Smooth muscle cell (in vitro differentiated cells): ENCODE results near the gene MON1A. TPM values are rescaled to one million over a fixed set of nuclear protein-coding genes. Genes with fewer than 3 reads are reported as not detected.

ENCODE experiments used
- DNase-seq: peaks from one replicate; lab custom pipeline; 2025; ENCODE audit not compliant: unreplicated experiment; lab: John Stamatoyannopoulos, UW
- H2AFZ ChIP-seq: fragments of 200-600 bp; sonication (generic); 2 replicates; pipeline ENCODE4 v1.6.0; 2016; ENCODE audit warnings: antibody characterized with exemption, low read depth, mild to moderate bottlenecking
- H3F3A ChIP-seq: fragments of 200-600 bp; sonication (generic); 2 replicates; pipeline ENCODE4 v1.6.0; 2017; ENCODE audit warnings: antibody characterized with exemption, low read depth
- H3K27ac ChIP-seq: fragments of 200-600 bp; sonication (generic); 2 replicates; pipeline ENCODE4 v1.5.1; 2016; ENCODE audit warnings: low read depth, mild to moderate bottlenecking
- H3K27me3 ChIP-seq: fragments of 200-600 bp; sonication (generic); 2 replicates; pipeline ENCODE4 v1.6.1; 2016; ENCODE audit warnings: low read depth, mild to moderate bottlenecking
- H3K36me3 ChIP-seq: fragments of 200-600 bp; sonication (generic); 2 replicates; pipeline ENCODE4 v1.5.1; 2016; ENCODE audit warnings: low read depth
- H3K4me1 ChIP-seq: fragments of 200-600 bp; sonication (generic); 2 replicates; pipeline ENCODE4 v1.5.1; 2016; ENCODE audit warnings: low read depth
- H3K4me2 ChIP-seq: fragments of 200-600 bp; sonication (generic); 2 replicates; pipeline ENCODE4 v1.6.0; 2016; ENCODE audit warnings: mild to moderate bottlenecking
- H3K4me3 ChIP-seq: fragments of 200-600 bp; sonication (generic); 2 replicates; pipeline ENCODE4 v1.5.1; 2016; ENCODE audit warnings: mild to moderate bottlenecking
- H3K79me2 ChIP-seq: fragments of 200-600 bp; sonication (generic); 2 replicates; pipeline ENCODE4 v1.6.0; 2016; ENCODE audit warnings: low read depth, mild to moderate bottlenecking
- H3K9ac ChIP-seq: fragments of 200-600 bp; sonication (generic); 2 replicates; pipeline ENCODE4 v1.6.0; 2016; ENCODE audit warnings: low read depth
- H3K9me3 ChIP-seq: fragments of 200-600 bp; sonication (generic); replicated peaks from 2 replicates; pipeline ENCODE4 v1.5.1; 2016; ENCODE audit warnings: low read depth
- H4K20me1 ChIP-seq: fragments of 200-600 bp; sonication (generic); 2 replicates; pipeline ENCODE4 v1.6.0; 2016; ENCODE audit warnings: low read depth
- WGBS: methylation state at CpG from one replicate; pipeline ENCODE4 v1.1.7; 2016; ENCODE audit warnings: low lambda C conversion rate; 5-methylcytosine and 5-hydroxymethylcytosine counted together
- polyA plus RNA-seq: library from polyadenylated mRNA; unstranded; fragments of >200 nt; fragmentation: Nextera tagmentation; extraction: Ambion mirVana; gene quantifications from 2 replicates; pipeline ENCODE4 v1.2.1, GENCODE V29; 2016
- total RNA-seq: library from RNA; depleted of rRNA; stranded (reverse); fragments of >200 nt; gene quantifications from 2 replicates; pipeline ENCODE4 v1.2.3, GENCODE V29; 2014
- TF ChIP-seq, protein P1 (sequence below): fragments of 200-600 bp; sonication (generic); IDR thresholded peaks from 2 replicates; pipeline ENCODE4 v1.5.1; 2017; ENCODE audit warnings: borderline replicate concordance, mild to moderate bottlenecking, antibody characterized with exemption; ENCODE audit not compliant: insufficient read depth, poor library complexity, severe bottlenecking

Gene MON1A
- total and polyA plus RNA-seq, 2 experiments from 2014 or later = 4.1 to 9.8 TPM

DNA sequence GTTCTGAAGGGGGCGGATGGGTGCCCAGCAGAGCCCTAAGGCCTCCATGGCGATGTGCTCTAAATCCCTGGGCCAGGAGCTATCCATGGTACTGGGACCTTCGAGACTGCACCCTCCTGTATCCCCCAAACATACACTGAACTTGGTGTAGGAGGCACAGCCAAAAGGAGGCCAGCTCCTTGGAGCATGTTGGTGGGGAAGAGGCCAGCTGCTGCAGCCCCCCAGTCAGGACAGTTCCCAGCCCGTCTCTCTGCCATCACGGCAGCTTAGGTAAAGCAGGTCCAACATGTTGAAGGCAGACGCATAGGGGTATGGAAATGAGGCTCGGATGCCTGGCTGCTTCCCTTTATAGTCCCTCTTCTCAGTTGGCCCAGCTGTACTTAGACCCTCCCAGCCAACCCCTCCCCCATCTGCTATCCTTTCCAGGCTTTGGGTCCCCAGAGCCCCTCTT is 61.7 kb downstream of the MON1A start:
- H3F3A ChIP-seq = no peaks in the 10 kb centered on the region
- H3K9ac ChIP-seq = no peak overlapping the region
- H3K79me2 ChIP-seq = no peaks in the 10 kb centered on the region
- H3K27me3 ChIP-seq = peaks cover 54% of the 10 kb centered on the region
- H3K4me2 ChIP-seq = no peak overlapping the region
- 37% methylated on average over 7 of the region's 7 CpGs for WGBS
- no peaks in the 10 kb centered on the region for H3K36me3 ChIP-seq
- H2AFZ ChIP-seq = no peak overlapping the region
- TF ChIP-seq, protein P1, sequence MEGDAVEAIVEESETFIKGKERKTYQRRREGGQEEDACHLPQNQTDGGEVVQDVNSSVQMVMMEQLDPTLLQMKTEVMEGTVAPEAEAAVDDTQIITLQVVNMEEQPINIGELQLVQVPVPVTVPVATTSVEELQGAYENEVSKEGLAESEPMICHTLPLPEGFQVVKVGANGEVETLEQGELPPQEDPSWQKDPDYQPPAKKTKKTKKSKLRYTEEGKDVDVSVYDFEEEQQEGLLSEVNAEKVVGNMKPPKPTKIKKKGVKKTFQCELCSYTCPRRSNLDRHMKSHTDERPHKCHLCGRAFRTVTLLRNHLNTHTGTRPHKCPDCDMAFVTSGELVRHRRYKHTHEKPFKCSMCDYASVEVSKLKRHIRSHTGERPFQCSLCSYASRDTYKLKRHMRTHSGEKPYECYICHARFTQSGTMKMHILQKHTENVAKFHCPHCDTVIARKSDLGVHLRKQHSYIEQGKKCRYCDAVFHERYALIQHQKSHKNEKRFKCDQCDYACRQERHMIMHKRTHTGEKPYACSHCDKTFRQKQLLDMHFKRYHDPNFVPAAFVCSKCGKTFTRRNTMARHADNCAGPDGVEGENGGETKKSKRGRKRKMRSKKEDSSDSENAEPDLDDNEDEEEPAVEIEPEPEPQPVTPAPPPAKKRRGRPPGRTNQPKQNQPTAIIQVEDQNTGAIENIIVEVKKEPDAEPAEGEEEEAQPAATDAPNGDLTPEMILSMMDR = no peak
- H3K4me3 ChIP-seq = no peak overlapping the region
- DNase-seq = no peak
- H3K27ac ChIP-seq = no peak overlapping the region
- no peaks in the 10 kb centered on the region for H3K9me3 ChIP-seq
- H3K4me1 ChIP-seq = peaks cover 18% of the 10 kb centered on the region
- no peaks in the 10 kb centered on the region for H4K20me1 ChIP-seq

DNA sequence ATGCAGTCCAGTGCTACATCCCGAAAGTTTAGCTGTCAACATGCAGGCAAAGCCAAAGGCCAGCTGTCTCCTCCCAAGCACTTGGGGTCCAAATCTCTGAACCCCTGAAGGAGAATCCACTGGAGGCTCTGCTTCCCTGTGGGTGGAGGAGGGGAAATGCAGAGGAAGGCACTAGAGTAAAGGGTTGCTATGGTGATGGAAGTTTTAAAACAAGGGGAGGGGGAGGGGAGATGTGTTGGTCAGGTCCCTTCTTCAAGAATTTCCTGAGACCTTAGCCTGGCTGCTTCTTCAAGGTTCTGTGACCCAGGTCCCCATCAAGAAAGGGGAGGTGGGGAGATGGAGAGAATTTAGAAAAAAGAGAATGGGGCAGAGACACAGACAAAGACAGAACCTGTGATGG is 62.2 kb downstream of the MON1A start:
- Histone ChIP-seq H4K20me1 (no peaks in the 10 kb centered on the region), H3K4me1 (peaks cover 18% of the 10 kb centered on the region), H3K79me2 (no peaks in the 10 kb centered on the region), H3K36me3 (no peaks in the 10 kb centered on the region), H3K4me3 (no peak overlapping the region), H3K9me3 (no peaks in the 10 kb centered on the region), H2AFZ (no peak overlapping the region), H3K4me2 (no peak overlapping the region), H3K27me3 (peaks cover 54% of the 10 kb centered on the region), H3F3A (no peaks in the 10 kb centered on the region), H3K9ac (no peak overlapping the region), H3K27ac (no peak overlapping the region)
- DNase-seq = no peak
- WGBS = 85% methylated on average over 1 of the region's 1 CpG
- TF ChIP-seq, protein P1 = no peak

DNA sequence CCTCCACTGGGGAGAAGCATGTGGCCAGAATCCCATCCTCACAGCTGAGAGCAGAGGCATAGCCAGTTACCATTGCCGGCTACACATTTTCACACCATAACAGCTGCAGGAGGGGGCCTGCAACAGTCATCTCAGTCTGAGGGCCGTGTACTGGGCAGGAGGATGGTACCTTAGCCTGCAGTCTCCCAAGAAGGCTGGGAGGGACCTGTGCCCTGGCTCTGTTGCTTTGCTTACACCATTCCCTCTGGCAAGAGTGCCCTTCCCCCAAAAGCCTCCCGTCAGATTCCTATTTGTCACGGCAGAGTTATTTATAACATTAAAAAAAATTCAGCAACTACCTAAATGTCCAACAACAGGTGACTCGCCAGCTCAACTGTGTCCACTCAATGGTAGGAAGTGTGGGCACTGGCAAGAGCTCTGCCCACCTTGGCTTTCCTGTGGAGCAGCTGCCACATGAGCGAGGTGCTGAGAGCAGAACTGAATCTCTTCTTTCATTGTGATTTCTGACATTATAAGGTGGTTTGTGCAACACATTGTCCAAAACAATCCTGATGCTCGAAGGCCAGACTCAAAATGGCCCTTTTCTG is 64.3 kb downstream of the MON1A start:
- no peak overlapping the region for H3K9ac ChIP-seq
- no peak overlapping the region for H3K4me2 ChIP-seq
- no peaks in the 10 kb centered on the region for H3K36me3 ChIP-seq
- TF ChIP-seq, protein P1 = no peak
- whole genome bisulfite sequencing = 84% methylated on average over 7 of the region's 7 CpGs
- peaks cover 36% of the 10 kb centered on the region for H3K27me3 ChIP-seq
- no peak overlapping the region for H3K4me3 ChIP-seq
- no peaks in the 10 kb centered on the region for H3K79me2 ChIP-seq
- H3K4me1 ChIP-seq = peaks cover 18% of the 10 kb centered on the region
- H4K20me1 ChIP-seq = no peaks in the 10 kb centered on the region
- no peaks in the 10 kb centered on the region for H3K9me3 ChIP-seq
- DNase-seq = no peak
- no peaks in the 10 kb centered on the region for H3F3A ChIP-seq
- H2AFZ ChIP-seq = no peak overlapping the region
- no peak overlapping the region for H3K27ac ChIP-seq

DNA sequence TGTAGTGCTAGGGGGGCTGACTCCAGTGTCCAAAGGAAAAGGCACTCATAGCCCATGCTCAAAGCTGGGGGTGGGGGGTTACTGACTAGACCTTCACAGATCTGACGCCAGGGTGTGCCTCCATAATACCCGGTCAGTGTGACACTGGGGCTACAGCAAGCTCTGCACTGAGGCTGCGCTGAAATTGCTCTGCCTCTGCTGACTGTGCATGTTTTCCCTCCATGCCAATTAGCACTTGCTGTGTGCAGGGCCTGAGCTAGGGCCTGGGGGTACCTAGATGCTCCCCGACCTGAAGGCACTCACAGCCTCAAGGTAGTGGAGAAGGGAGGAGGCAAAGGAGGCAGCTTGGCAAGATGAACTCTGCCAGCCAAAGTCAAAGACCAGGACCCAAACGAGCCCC is 65.1 kb downstream of the MON1A start:
- DNase-seq = no peak
- no peaks in the 10 kb centered on the region for H3K36me3 ChIP-seq

More for the DNA sequence above, 65.1 kb downstream of the MON1A start:
- TF ChIP-seq, protein P1 = no peak
- H3K9ac ChIP-seq = no peak overlapping the region
- H3K79me2 ChIP-seq = no peaks in the 10 kb centered on the region
- no peak overlapping the region for H3K4me2 ChIP-seq
- H3K4me3 ChIP-seq = no peak overlapping the region
- H2AFZ ChIP-seq = no peak overlapping the region
- WGBS = 77% methylated on average over 5 of the region's 5 CpGs
- H3K9me3 ChIP-seq = no peaks in the 10 kb centered on the region
- H3K27me3 ChIP-seq = peaks cover 28% of the 10 kb centered on the region
- H4K20me1 ChIP-seq = no peaks in the 10 kb centered on the region
- no peak overlapping the region for H3K27ac ChIP-seq
- H3F3A ChIP-seq = no peaks in the 10 kb centered on the region
- H3K4me1 ChIP-seq = peaks cover 16% of the 10 kb centered on the region
